HepG2 (cell line): ENCODE results near the gene C4orf17. TPM values are rescaled to one million over a fixed set of nuclear protein-coding genes. Genes with fewer than 3 reads are reported as not detected.

Experiments
- ATAC-seq: fragments of 200-7000 bp; cut with Tn5 transposase; 3 replicates; pipeline ENCODE4 v1.9.1; 2020; ENCODE audit warnings: mild to moderate bottlenecking, moderate library complexity
- BruUV-seq: library from RNA; stranded (reverse); fragments of 400-500 nt; replicated peaks from 2 replicates; lab custom pipeline; 2021; lab: Mats Ljungman, UMichigan
- CTCF ChIA-PET: fragments of 300-600 bp; formaldehyde crosslinking; extraction: SDS; loops from one replicate; lab custom pipeline; 2021; ENCODE audit warnings: low total read pairs, inconsistent platforms, low intra/inter-chr PET ratio; lab: Yijun Ruan, JAX
- POLR2A ChIA-PET: fragments of 350-600 bp; sonication (Branson Sonifier 250); formaldehyde crosslinking; loops from one replicate; lab custom pipeline; 2020; ENCODE audit warnings: antibody characterized with exemption, inconsistent platforms; lab: Yijun Ruan, JAX
- DNase-seq: peaks from one replicate; pipeline ENCODE4 v3.0.0-alpha.2; 2015; ENCODE audit warnings: low spot score
- FAIRE-seq: peaks from 3 replicates; lab custom pipeline; 2011; peaks lifted over from hg19 to GRCh38; lab: Jason Lieb, UNC
- H2AFZ ChIP-seq: one replicate; pipeline ENCODE4 v1.6.1; 2011; ENCODE audit warnings: low read length, inconsistent platforms
- H3K27ac ChIP-seq: fragments of 300-600 bp; 3 replicates; pipeline ENCODE4 v1.8.0; 2011; ENCODE audit warnings: mixed run types, mild to moderate bottlenecking, mixed read lengths, low read length, inconsistent platforms; ENCODE audit not compliant: insufficient read depth; ENCODE audit errors: extremely low read length
- H3K27me3 ChIP-seq, 2 experiments: fragments of 200-600 bp in 1 of 2; 2 replicates in 1 of 2; 3 replicates in 1 of 2; pipeline versions ENCODE4 v1.6.0 to v1.8.0; 2011; ENCODE audit warnings: low read length in 2 of 2, mild to moderate bottlenecking in 2 of 2, moderate library complexity in 2 of 2, inconsistent platforms in 1 of 2; ENCODE audit not compliant: insufficient read depth in 2 of 2, control insufficient read depth in 1 of 2
- H3K36me3 ChIP-seq, 2 experiments: fragments of 200-600 bp in 1 of 2; replicated peaks in 1 of 2; 2 replicates in 1 of 2; 3 replicates in 1 of 2; pipeline versions ENCODE4 v1.5.1 to v1.8.0; 2011; ENCODE audit warnings: low read length in 2 of 2, inconsistent platforms in 1 of 2; ENCODE audit not compliant: insufficient read depth in 2 of 2, control insufficient read depth in 1 of 2
- H3K4me1 ChIP-seq: 2 replicates; pipeline ENCODE4 v1.5.1; 2012; ENCODE audit warnings: low read length, inconsistent platforms; ENCODE audit not compliant: insufficient read depth
- H3K4me2 ChIP-seq: 2 replicates; pipeline ENCODE4 v1.6.0; 2011; ENCODE audit warnings: low read depth, low read length, inconsistent platforms
- H3K4me3 ChIP-seq, 3 experiments: fragments of 200-600 bp in 1 of 3; sonication (generic), shearing (Covaris generic) in 1 of 3; replicated peaks in 1 of 3; 2 replicates each; pipeline ENCODE4 v1.5.1; 2011 to 2016; ENCODE audit warnings: low read length in 3 of 3, inconsistent platforms in 2 of 3, low read depth in 2 of 3, mild to moderate bottlenecking in 2 of 3, control low read depth in 1 of 3, mixed read lengths in 1 of 3; ENCODE audit not compliant: insufficient read depth in 1 of 3
- H3K79me2 ChIP-seq: one replicate; pipeline ENCODE4 v1.6.1; 2011; ENCODE audit warnings: low read length, inconsistent platforms; ENCODE audit not compliant: insufficient read depth
- H3K9ac ChIP-seq: 2 replicates; pipeline ENCODE4 v1.6.0; 2011; ENCODE audit warnings: mild to moderate bottlenecking, low read depth, low read length, inconsistent platforms; ENCODE audit not compliant: insufficient read depth
- H3K9me3 ChIP-seq: 2 replicates; pipeline ENCODE4 v1.5.1; 2012; ENCODE audit warnings: mild to moderate bottlenecking, low read length
- H4K20me1 ChIP-seq: 2 replicates; pipeline ENCODE4 v1.6.0; 2011; ENCODE audit warnings: inconsistent platforms, mild to moderate bottlenecking, low read length, moderate library complexity; ENCODE audit not compliant: insufficient read depth
- ATF6 ChIP-seq: sonication (generic); formaldehyde crosslinking; conservative IDR thresholded peaks from 2 replicates; pipeline ENCODE4 v1.4.0; 2020; ENCODE audit warnings: missing genetic modification reagents
- ATM ChIP-seq: fragments of 450-650 bp; IDR thresholded peaks from 2 replicates; pipeline ENCODE4 v1.7.1; 2017; ENCODE audit warnings: mild to moderate bottlenecking, borderline replicate concordance
- CEBPZ ChIP-seq: IDR thresholded peaks from 2 replicates; pipeline ENCODE4 v1.6.1; 2012; ENCODE audit warnings: low read length, improper control_type of control experiment
- DPF2 ChIP-seq: sonication (generic); formaldehyde crosslinking; IDR thresholded peaks from 2 replicates; pipeline ENCODE4 v1.4.0; 2020; ENCODE audit warnings: mild to moderate bottlenecking, low read depth, missing genetic modification reagents, borderline replicate concordance
- HOXA9 ChIP-seq: sonication (generic); formaldehyde crosslinking; IDR thresholded peaks from 2 replicates; pipeline ENCODE4 v1.8.1; 2022; ENCODE audit warnings: missing genetic modification reagents, mild to moderate bottlenecking, moderate library complexity, borderline replicate concordance
- KAT7 ChIP-seq: IDR thresholded peaks from 2 replicates; pipeline ENCODE4 v1.6.1; 2018; ENCODE audit warnings: borderline replicate concordance, missing compliant biosample characterization
- KDM2A ChIP-seq: sonication (generic); formaldehyde crosslinking; IDR thresholded peaks from 2 replicates; pipeline ENCODE4 v1.4.0; 2020; ENCODE audit warnings: low read depth, missing genetic modification reagents, borderline replicate concordance
- LBX2 ChIP-seq: sonication (generic); formaldehyde crosslinking; IDR thresholded peaks from 2 replicates; pipeline ENCODE4 v1.5.0; 2020; ENCODE audit warnings: missing genetic modification reagents, mild to moderate bottlenecking, borderline replicate concordance
- NFE2L2 ChIP-seq: fragments of 150-350 bp; IDR thresholded peaks from 2 replicates; pipeline ENCODE4 v1.6.1; 2014; ENCODE audit warnings: low read length
- PBX2 ChIP-seq: IDR thresholded peaks from 2 replicates; pipeline ENCODE4 v1.6.1; 2016; ENCODE audit warnings: control low read depth
- TEAD2 ChIP-seq: sonication (generic); formaldehyde crosslinking; IDR thresholded peaks from 2 replicates; pipeline ENCODE4 v1.9.0; 2021; ENCODE audit warnings: missing genetic modification reagents
- ZFP36L2 ChIP-seq: sonication (generic); formaldehyde crosslinking; IDR thresholded peaks from 2 replicates; pipeline ENCODE4 v1.4.0; 2020; ENCODE audit warnings: missing genetic modification reagents
- ZFYVE20 ChIP-seq: sonication (generic); formaldehyde crosslinking; IDR thresholded peaks from 2 replicates; pipeline ENCODE4 v1.8.0; 2023; ENCODE audit warnings: low read depth, mild to moderate bottlenecking, moderate library complexity, missing genetic modification reagents, borderline replicate concordance
- ZMYM4 ChIP-seq: sonication (generic); formaldehyde crosslinking; IDR thresholded peaks from 2 replicates; pipeline ENCODE4 v1.8.1; 2023; ENCODE audit warnings: mild to moderate bottlenecking, missing genetic modification reagents
- ZNF17 ChIP-seq: sonication (generic); formaldehyde crosslinking; IDR thresholded peaks from 2 replicates; pipeline ENCODE4 v1.5.0; 2020; ENCODE audit warnings: mild to moderate bottlenecking, missing genetic modification reagents
- ZNF263 ChIP-seq: sonication (generic); formaldehyde crosslinking; IDR thresholded peaks from 2 replicates; pipeline ENCODE4 v1.4.0; 2020; ENCODE audit warnings: missing genetic modification reagents
- ZNF740 ChIP-seq: sonication (generic); formaldehyde crosslinking; IDR thresholded peaks from 2 replicates; pipeline ENCODE4 v1.4.0; 2020; ENCODE audit warnings: missing genetic modification reagents
- ZNF782 ChIP-seq: sonication (generic); formaldehyde crosslinking; IDR thresholded peaks from 2 replicates; pipeline ENCODE4 v1.4.0; 2020; ENCODE audit warnings: missing genetic modification reagents, mild to moderate bottlenecking, borderline replicate concordance
- WGBS: methylation state at CpG from one replicate; pipeline ENCODE4 v1.1.6; 2017; ENCODE audit warnings: low lambda C conversion rate; 5-methylcytosine and 5-hydroxymethylcytosine counted together
- in situ Hi-C: cut with HindIII; loops from 2 replicates; pipeline ENCODE4 v1.10.0; 2017; ENCODE audit warnings: low pct_unique_long_range_greater_than_20kb; ENCODE audit not compliant: extremely low pct_ligation_motif_present
- intact Hi-C: fragments of 100-400 bp; cut with micrococcal nuclease; formaldehyde crosslinking; loops from one replicate; pipeline ENCODE4 v1.10.0; 2022; ENCODE audit not compliant: unreplicated experiment
- polyA plus RNA-seq, 8 experiments: library from polyadenylated mRNA; depleted of rRNA in 3 of 8; stranded (reverse) in 7 of 8; unstranded in 1 of 8; fragments of >200 nt; fragmentation: Illumina TruSeq in 4 of 8; extraction: Trizol in 4 of 8; gene quantifications; 2 replicates each; pipeline versions ENCODE4 v1.2.1 to v1.2.3, GENCODE V29; 2011 to 2016; ENCODE audit warnings: low read depth in 4 of 8, missing spikeins in 1 of 8, mixed read lengths in 1 of 8; ENCODE audit not compliant: insufficient read depth in 1 of 8
- total RNA-seq, 5 experiments: library from RNA; depleted of rRNA; stranded (reverse); fragments of >200 nt; fragmentation: Illumina TruSeq; extraction: Trizol; gene quantifications; 2 replicates each; pipeline ENCODE4 v1.2.3, GENCODE V29; 2016; ENCODE audit warnings: low read depth in 1 of 5

The C4orf17 gene
- total and polyA plus RNA-seq, 2 of the 13 experiments (the other 11 are each of a cell fraction or from before 2014, with no cell fraction given): not detected

GRCh38 chr4:99507349-99507748 lies 3.5 kb upstream of the C4orf17 start:
- no peak overlapping the region for H3K27ac ChIP-seq
- no peak overlapping the region for H3K4me3 ChIP-seq
- no peak for ATAC-seq
- H3K4me1 ChIP-seq: no peaks in the 10 kb centered on the region
- CTCF ChIA-PET: no interaction called here
- no peak overlapping the region for H3K9ac ChIP-seq
- no peaks in the 10 kb centered on the region for H3K79me2 ChIP-seq
- 7% methylated on average over 1 of the region's 1 CpG for WGBS
- intact Hi-C loops (no loop called here), in situ Hi-C loops (no loop called here)
- no peaks in the 10 kb centered on the region for H3K9me3 ChIP-seq
- TF ChIP-seq ATM (no peak), PBX2 (no peak), CEBPZ (no peak), ZFYVE20 (no peak), DPF2 (CRISPR knock-in tag) (no peak), TEAD2 (no peak), ZNF17 (no peak), KAT7 (CRISPR knock-in tag) (no peak), ZNF782 (CRISPR knock-in tag) (no peak), ZNF263 (CRISPR knock-in tag) (no peak), HOXA9 (CRISPR knock-in tag) (no peak), ZMYM4 (CRISPR knock-in tag) (no peak), ZNF740 (CRISPR knock-in tag) (no peak), ATF6 (CRISPR knock-in tag) (no peak), NFE2L2 (no peak), KDM2A (CRISPR knock-in tag) (no peak), ZFP36L2 (no peak), LBX2 (CRISPR knock-in tag) (no peak)
- no peak for DNase-seq
- POLR2A ChIA-PET: no interaction called here
- no TSS peak for BruUV-seq
- no peak overlapping the region for H3K4me2 ChIP-seq
- H3K27me3 ChIP-seq: no peaks in the 10 kb centered on the region
- no peaks in the 10 kb centered on the region for H4K20me1 ChIP-seq
- no peaks in the 10 kb centered on the region for H3K36me3 ChIP-seq
- H2AFZ ChIP-seq: no peak overlapping the region
- FAIRE-seq: no peak
